ENCODE measurements around the gene GLP2R.
"Not testable (repeated sequence)": the region's sequence is repeated elsewhere in the genome, so short reads cannot be mapped to it uniquely, and the experiment has no call there.

The GLP2R gene

GRCh38 chr17:9900784-9901183, 75.1 kb downstream of the GLP2R start:
- DNase-seq, result no peak

GRCh38 chr17:9902120-9902519, 76.4 kb downstream of the GLP2R start:
- DNase-seq, result no peak

- no peak for DNase-seq
These were observed 78.8 kb downstream of the GLP2R start for GRCh38 chr17:9904277-9905077.

GRCh38 chr17:9905078-9905415, 79.3 kb downstream of the GLP2R start, which contains the start of gene RCVRN:
Gene RCVRN (minus strand): TSS chr17:9905271. CDS start chr17:9905180, 91 bp downstream.
- no peak for DNase-seq

- DNase-seq, result peak; percentile 32
These were observed 80.2 kb downstream of the GLP2R start for GRCh38 chr17:9905902-9906301.

GRCh38 chr17:9906616-9907015, 80.9 kb downstream of the GLP2R start:
- no peak for DNase-seq

- no peak for DNase-seq
These were observed 81.4 kb downstream of the GLP2R start for GRCh38 chr17:9907131-9907530.

- no peak for DNase-seq
These were observed 82.3 kb downstream of the GLP2R start for GRCh38 chr17:9907883-9908648.

GRCh38 chr17:9908649-9909042, 82.9 kb downstream of the GLP2R start:
- DNase-seq, result no peak

GRCh38 chr17:9911089-9911488, 85.4 kb downstream of the GLP2R start:
- no peak for DNase-seq

GRCh38 chr17:9912121-9913099, 86.7 kb downstream of the GLP2R start:
- DNase-seq, result no peak

GRCh38 chr17:9913476-9913875, 87.8 kb downstream of the GLP2R start:
- DNase-seq, result no peak

GRCh38 chr17:9916108-9916507, 90.4 kb downstream of the GLP2R start:
- no peak for DNase-seq

GRCh38 chr17:9917131-9917530, 91.4 kb downstream of the GLP2R start:
- DNase-seq, result no peak

GRCh38 chr17:9917801-9918200, 92.1 kb downstream of the GLP2R start:
- DNase-seq, result no peak

GRCh38 chr17:9918352-9918751, 92.6 kb downstream of the GLP2R start:
- no peak for DNase-seq

GRCh38 chr17:9918804-9919352, 93.2 kb downstream of the GLP2R start:
- DNase-seq, result no peak

- not testable (repeated sequence) for DNase-seq
These were observed 95.5 kb downstream of the GLP2R start for GRCh38 chr17:9921216-9921615.

GRCh38 chr17:9922012-9922848, 96.5 kb downstream of the GLP2R start:
- DNase-seq, result no peak

GRCh38 chr17:9924735-9925191, 99.0 kb downstream of the GLP2R start:
- peak; percentile 75 for DNase-seq

- no peak for DNase-seq
These were observed 99.7 kb downstream of the GLP2R start for GRCh38 chr17:9925457-9925856.

Data from hematopoietic multipotent progenitor cell treated with erythropoietin and hydrocortisone succinate and interleukin-3 and kit ligand, for 8 days (in vitro differentiated cells).